K562 (cell line): ENCODE data around the gene RCE1. TPM values are rescaled to one million over a fixed set of nuclear protein-coding genes. Genes with fewer than 3 reads are reported as not detected.

Experiments
- CBFB ChIP-seq: sonication (generic); formaldehyde crosslinking; IDR thresholded peaks from 2 replicates; pipeline ENCODE4 v1.4.0; 2020; ENCODE audit warnings: mild to moderate bottlenecking, missing genetic modification reagents
- DNMT1 ChIP-seq: fragments of 450-650 bp; IDR thresholded peaks from 2 replicates; pipeline ENCODE4 v1.6.1; 2016; ENCODE audit warnings: antibody characterized with exemption, mild to moderate bottlenecking
- EP300 ChIP-seq: IDR thresholded peaks from 2 replicates; pipeline ENCODE4 v1.6.1; 2012; ENCODE audit warnings: low read length, improper control_type of control experiment
- PCBP1 ChIP-seq: fragments of 200-400 bp; formaldehyde crosslinking; IDR thresholded peaks from 2 replicates; pipeline ENCODE4 v1.6.1; 2018; ENCODE audit warnings: mild to moderate bottlenecking, low read depth, low read length; ENCODE audit not compliant: poor library complexity, severe bottlenecking
- PHF8 ChIP-seq: fragments of 200-600 bp; sonication (generic); IDR thresholded peaks from 2 replicates; pipeline ENCODE4 v1.6.1; 2012; ENCODE audit warnings: mixed run types, mild to moderate bottlenecking, inconsistent platforms, low read length, moderate library complexity, borderline replicate concordance
- RAD21 ChIP-seq, 2 experiments: fragments of 250-450 bp in 1 of 2; fragments of 450-650 bp in 1 of 2; sonication (Bioruptor Pico) in 1 of 2; formaldehyde crosslinking in 1 of 2; IDR thresholded peaks in 1 of 2; conservative IDR thresholded peaks in 1 of 2; 2 replicates each; pipeline versions ENCODE4 v1.4.0 to v1.8.0; 2020 to 2022; ENCODE audit warnings: mild to moderate bottlenecking in 2 of 2, moderate library complexity in 1 of 2
- RBM39 ChIP-seq: fragments of 200-400 bp; formaldehyde crosslinking; optimal IDR thresholded peaks from 2 replicates; pipeline ENCODE3; 2018; ENCODE audit warnings: low read depth, low read length
- RCOR1 ChIP-seq, 2 experiments: IDR thresholded peaks; 2 replicates each; pipeline ENCODE4 v1.6.1; 2012; ENCODE audit warnings: low read depth in 2 of 2, low read length in 2 of 2, borderline replicate concordance in 1 of 2, improper control_type of control experiment in 1 of 2
- TBP ChIP-seq: optimal IDR thresholded peaks from 2 replicates; pipeline ENCODE3; 2011; ENCODE audit warnings: low read depth, low read length, improper control_type of control experiment
- TOE1 ChIP-seq, 2 experiments: fragments of 450-650 bp in 1 of 2; sonication (generic) in 1 of 2; formaldehyde crosslinking in 1 of 2; IDR thresholded peaks; 2 replicates each; pipeline versions ENCODE4 v1.7.1 to v1.8.0; 2016 to 2022; ENCODE audit warnings: borderline replicate concordance in 2 of 2, mild to moderate bottlenecking in 2 of 2, antibody characterized with exemption in 1 of 2, inconsistent platforms in 1 of 2, low read depth in 1 of 2, missing genetic modification reagents in 1 of 2, moderate library complexity in 1 of 2
- TRIM24 ChIP-seq, 2 experiments: fragments of 450-650 bp; IDR thresholded peaks; 2 replicates each; pipeline ENCODE4 v1.6.1; 2016
- ZNF124 ChIP-seq: sonication (generic); formaldehyde crosslinking; IDR thresholded peaks from 2 replicates; pipeline ENCODE4 v1.8.1; 2022; ENCODE audit warnings: missing genetic modification reagents
- ZNF224 ChIP-seq: sonication (generic); formaldehyde crosslinking; IDR thresholded peaks from 2 replicates; pipeline ENCODE4 v1.8.0; 2022; ENCODE audit warnings: mild to moderate bottlenecking, missing genetic modification reagents
- ZNF75A ChIP-seq: fragments of 450-650 bp; formaldehyde crosslinking; IDR thresholded peaks from 2 replicates; pipeline ENCODE4 v1.4.0; 2020; ENCODE audit warnings: mild to moderate bottlenecking
- ZNF780A ChIP-seq: fragments of 250-450 bp; sonication (Bioruptor Pico); IDR thresholded peaks from 2 replicates; pipeline ENCODE4 v1.5.0; 2021; ENCODE audit warnings: mild to moderate bottlenecking
- polyA plus RNA-seq, 8 experiments: library from polyadenylated mRNA; depleted of rRNA in 4 of 8; stranded (reverse) in 5 of 8; unstranded in 3 of 8; fragments of >200 nt; fragmentation: Nextera tagmentation in 2 of 8; fragmentation: Illumina TruSeq in 1 of 8; extraction: Ambion mirVana in 2 of 8; extraction: Trizol in 1 of 8; gene quantifications; 2 replicates each; pipeline versions ENCODE4 v1.2.1 to v1.2.3, GENCODE V29; 2011 to 2014; ENCODE audit warnings: inconsistent platforms in 1 of 8, missing spikeins in 1 of 8
- total RNA-seq, 7 experiments: library from RNA; depleted of rRNA in 6 of 7; stranded (reverse); fragments of >200 nt in 6 of 7; fragmentation: Illumina TruSeq in 2 of 7; extraction: Trizol in 2 of 7; gene quantifications; 2 replicates each; pipeline versions ENCODE4 v1.2.1 to v1.2.3, GENCODE V29; 2011 to 2021; ENCODE audit warnings: low replicate concordance in 1 of 7
- TF ChIP-seq, protein P1 (sequence below): sonication (generic); formaldehyde crosslinking; IDR thresholded peaks from 2 replicates; pipeline ENCODE4 v1.9.0; 2022; ENCODE audit warnings: mild to moderate bottlenecking, missing genetic modification reagents
- TF ChIP-seq, protein P2 (sequence below): sonication (generic); formaldehyde crosslinking; IDR thresholded peaks from 2 replicates; pipeline ENCODE4 v1.8.0; 2022; ENCODE audit warnings: mild to moderate bottlenecking, low read depth, missing genetic modification reagents
- TF ChIP-seq, protein P3 (sequence below): fragments of 450-650 bp; IDR thresholded peaks from 2 replicates; pipeline ENCODE4 v1.6.1; 2017; ENCODE audit warnings: mild to moderate bottlenecking, moderate library complexity
- TF ChIP-seq, protein P4 (sequence below): fragments of 450-650 bp; IDR thresholded peaks from one replicate; pipeline ENCODE4 v1.6.1; 2018; ENCODE audit warnings: mild to moderate bottlenecking, moderate library complexity; ENCODE audit not compliant: partially characterized antibody
- TF ChIP-seq, protein P5 (sequence below), 2 experiments: fragments of 450-650 bp; IDR thresholded peaks; 2 replicates each; pipeline ENCODE4 v1.6.1; 2016

The RCE1 gene
- total and polyA plus RNA-seq, 9 of the 15 experiments (the other 6 are each of a cell fraction or from before 2014, with no cell fraction given): 0.75 to 41.5 (median 15.1) TPM

DNA sequence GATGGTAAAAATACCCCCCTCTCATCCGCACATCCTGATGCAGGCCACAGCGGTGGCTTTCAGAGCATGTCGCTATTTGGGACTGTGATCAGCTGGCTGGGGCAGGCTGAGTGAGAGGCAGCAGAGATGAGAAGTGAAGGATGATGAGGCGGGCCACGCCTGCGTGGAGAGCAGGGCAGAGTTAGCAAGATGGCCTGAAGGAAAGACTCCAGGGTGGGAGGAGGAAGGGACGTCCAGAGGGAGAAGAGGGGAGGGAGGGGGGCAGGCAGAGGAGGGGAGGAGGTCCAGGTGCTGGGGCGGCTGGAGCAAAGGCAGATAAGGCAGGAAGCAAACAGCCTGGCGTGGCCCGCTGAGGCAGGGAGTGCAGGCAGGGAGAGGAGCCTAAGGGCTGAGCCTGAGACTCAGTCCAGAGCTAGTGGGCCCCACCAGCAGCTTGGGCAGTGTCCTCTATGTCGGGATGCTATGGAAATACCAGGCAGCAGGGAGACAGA is 42.8 kb downstream of the RCE1 start (continued):
- TF ChIP-seq PHF8 (peak; percentile 11; the same call in 1 of the 2 replicates), ZNF224 (CRISPR knock-in tag) (no peak), CBFB (no peak), TOE1 (IDR thresholded peaks at IDR 0.05; ENCODE audit: borderline replicate concordance) (peak; percentile 19; the same call in 1 of the 2 replicates), TOE1 (CRISPR knock-in tag; IDR thresholded peaks at IDR 0.05; ENCODE audit: borderline replicate concordance, low read depth) (no peak), RBM39 (no peak), DNMT1 (no peak), ZNF124 (CRISPR knock-in tag) (no peak), RCOR1 (IDR thresholded peaks at IDR 0.05; ENCODE audit: borderline replicate concordance in 1 of 2, low read depth in 2 of 2, low read length in 2 of 2) (peak in 1 of 2 experiments; percentile 35; a peak in 1 of 4 replicates), PCBP1 (no peak), TRIM24 (IDR thresholded peaks at IDR 0.05) (0 out of 4 replicates have a peak, but pooled peaks of 1 of the 2 experiments have one; percentile 9), TBP (no peak), ZNF780A (CRISPR knock-in tag) (no peak), RAD21 (CRISPR knock-in tag; conservative IDR thresholded peaks at IDR 0.05 in 1 of 2, IDR thresholded peaks at IDR 0.05 in 1 of 2) (no peak), ZNF75A (no peak), EP300 (no peak)
- TF ChIP-seq, protein P1, sequence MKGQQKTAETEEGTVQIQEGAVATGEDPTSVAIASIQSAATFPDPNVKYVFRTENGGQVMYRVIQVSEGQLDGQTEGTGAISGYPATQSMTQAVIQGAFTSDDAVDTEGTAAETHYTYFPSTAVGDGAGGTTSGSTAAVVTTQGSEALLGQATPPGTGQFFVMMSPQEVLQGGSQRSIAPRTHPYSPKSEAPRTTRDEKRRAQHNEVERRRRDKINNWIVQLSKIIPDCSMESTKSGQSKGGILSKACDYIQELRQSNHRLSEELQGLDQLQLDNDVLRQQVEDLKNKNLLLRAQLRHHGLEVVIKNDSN (CRISPR knock-in tag): no peak
- TF ChIP-seq, protein P2, sequence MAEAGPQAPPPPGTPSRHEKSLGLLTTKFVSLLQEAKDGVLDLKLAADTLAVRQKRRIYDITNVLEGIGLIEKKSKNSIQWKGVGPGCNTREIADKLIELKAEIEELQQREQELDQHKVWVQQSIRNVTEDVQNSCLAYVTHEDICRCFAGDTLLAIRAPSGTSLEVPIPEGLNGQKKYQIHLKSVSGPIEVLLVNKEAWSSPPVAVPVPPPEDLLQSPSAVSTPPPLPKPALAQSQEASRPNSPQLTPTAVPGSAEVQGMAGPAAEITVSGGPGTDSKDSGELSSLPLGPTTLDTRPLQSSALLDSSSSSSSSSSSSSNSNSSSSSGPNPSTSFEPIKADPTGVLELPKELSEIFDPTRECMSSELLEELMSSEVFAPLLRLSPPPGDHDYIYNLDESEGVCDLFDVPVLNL (CRISPR knock-in tag): no peak
- TF ChIP-seq, protein P3, sequence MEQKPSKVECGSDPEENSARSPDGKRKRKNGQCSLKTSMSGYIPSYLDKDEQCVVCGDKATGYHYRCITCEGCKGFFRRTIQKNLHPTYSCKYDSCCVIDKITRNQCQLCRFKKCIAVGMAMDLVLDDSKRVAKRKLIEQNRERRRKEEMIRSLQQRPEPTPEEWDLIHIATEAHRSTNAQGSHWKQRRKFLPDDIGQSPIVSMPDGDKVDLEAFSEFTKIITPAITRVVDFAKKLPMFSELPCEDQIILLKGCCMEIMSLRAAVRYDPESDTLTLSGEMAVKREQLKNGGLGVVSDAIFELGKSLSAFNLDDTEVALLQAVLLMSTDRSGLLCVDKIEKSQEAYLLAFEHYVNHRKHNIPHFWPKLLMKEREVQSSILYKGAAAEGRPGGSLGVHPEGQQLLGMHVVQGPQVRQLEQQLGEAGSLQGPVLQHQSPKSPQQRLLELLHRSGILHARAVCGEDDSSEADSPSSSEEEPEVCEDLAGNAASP: no peak
- TF ChIP-seq, protein P4, sequence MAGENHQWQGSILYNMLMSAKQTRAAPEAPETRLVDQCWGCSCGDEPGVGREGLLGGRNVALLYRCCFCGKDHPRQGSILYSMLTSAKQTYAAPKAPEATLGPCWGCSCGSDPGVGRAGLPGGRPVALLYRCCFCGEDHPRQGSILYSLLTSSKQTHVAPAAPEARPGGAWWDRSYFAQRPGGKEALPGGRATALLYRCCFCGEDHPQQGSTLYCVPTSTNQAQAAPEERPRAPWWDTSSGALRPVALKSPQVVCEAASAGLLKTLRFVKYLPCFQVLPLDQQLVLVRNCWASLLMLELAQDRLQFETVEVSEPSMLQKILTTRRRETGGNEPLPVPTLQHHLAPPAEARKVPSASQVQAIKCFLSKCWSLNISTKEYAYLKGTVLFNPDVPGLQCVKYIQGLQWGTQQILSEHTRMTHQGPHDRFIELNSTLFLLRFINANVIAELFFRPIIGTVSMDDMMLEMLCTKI: no peak
- TF ChIP-seq, protein P5, sequence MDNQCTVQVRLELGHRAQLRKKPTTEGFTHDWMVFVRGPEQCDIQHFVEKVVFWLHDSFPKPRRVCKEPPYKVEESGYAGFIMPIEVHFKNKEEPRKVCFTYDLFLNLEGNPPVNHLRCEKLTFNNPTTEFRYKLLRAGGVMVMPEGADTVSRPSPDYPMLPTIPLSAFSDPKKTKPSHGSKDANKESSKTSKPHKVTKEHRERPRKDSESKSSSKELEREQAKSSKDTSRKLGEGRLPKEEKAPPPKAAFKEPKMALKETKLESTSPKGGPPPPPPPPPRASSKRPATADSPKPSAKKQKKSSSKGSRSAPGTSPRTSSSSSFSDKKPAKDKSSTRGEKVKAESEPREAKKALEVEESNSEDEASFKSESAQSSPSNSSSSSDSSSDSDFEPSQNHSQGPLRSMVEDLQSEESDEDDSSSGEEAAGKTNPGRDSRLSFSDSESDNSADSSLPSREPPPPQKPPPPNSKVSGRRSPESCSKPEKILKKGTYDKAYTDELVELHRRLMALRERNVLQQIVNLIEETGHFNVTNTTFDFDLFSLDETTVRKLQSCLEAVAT (IDR thresholded peaks at IDR 0.05): peak in 1 of 2 experiments; percentile 73; a peak in 1 of 4 replicates
